SK-N-SH (cell line): ENCODE results near the gene TMEM44.

Experiments
- CTCF ChIP-seq: fragments of 200-600 bp; sonication (generic); IDR thresholded peaks from 2 replicates; pipeline ENCODE4 v1.6.1; 2017; ENCODE audit warnings: antibody characterized with exemption, mild to moderate bottlenecking, moderate library complexity
- EP300 ChIP-seq, 2 experiments: IDR thresholded peaks; 2 replicates each; pipeline versions ENCODE4 v1.4.0 to v1.6.1; 2012; ENCODE audit warnings: borderline replicate concordance in 1 of 2, low read depth in 1 of 2, low read length in 1 of 2
- FOXM1 ChIP-seq: IDR thresholded peaks from 2 replicates; pipeline ENCODE4 v1.4.0; 2012; ENCODE audit warnings: low read depth, mild to moderate bottlenecking
- GABPA ChIP-seq: IDR thresholded peaks from 2 replicates; pipeline ENCODE4 v1.4.0; 2012; ENCODE audit warnings: low read depth, mild to moderate bottlenecking
- IRF3 ChIP-seq: fragments of 150-350 bp; IDR thresholded peaks from 2 replicates; pipeline ENCODE4 v1.6.1; 2016; ENCODE audit warnings: mild to moderate bottlenecking, low read depth, low read length
- MAX ChIP-seq: IDR thresholded peaks from 2 replicates; pipeline ENCODE4 v1.4.0; 2012; ENCODE audit warnings: low read depth
- SIN3A ChIP-seq: IDR thresholded peaks from 2 replicates; pipeline ENCODE4 v1.6.1; 2012; ENCODE audit warnings: low read depth, mild to moderate bottlenecking, low read length, moderate library complexity, borderline replicate concordance
- TCF12 ChIP-seq: IDR thresholded peaks from 2 replicates; pipeline ENCODE4 v1.4.0; 2012
- YY1 ChIP-seq: IDR thresholded peaks from 2 replicates; pipeline ENCODE4 v1.4.0; 2012; ENCODE audit warnings: low read depth, mild to moderate bottlenecking

- no peak for TF ChIP-seq MAX
- TF ChIP-seq IRF3: no peak
- no peak for TF ChIP-seq EP300 (IDR thresholded peaks at IDR 0.05; ENCODE audit: borderline replicate concordance in 1 of 2, low read depth in 1 of 2, low read length in 1 of 2)
- TF ChIP-seq CTCF: no peak
- TF ChIP-seq YY1: no peak
- TF ChIP-seq SIN3A: no peak
- TF ChIP-seq TCF12: no peak
- TF ChIP-seq FOXM1: no peak
- no peak for TF ChIP-seq GABPA
Observed at GRCh38 chr3:194667363-194667762, 34.1 kb upstream of the TMEM44 start.
